Fibroblast of skin of left quadriceps (primary cell): ENCODE measurements around the gene HMGXB4.
"Not testable (repeated sequence)": the region's sequence is repeated elsewhere in the genome, so short reads cannot be mapped to it uniquely, and the experiment has no call there.

Experiments
- DNase-seq, 2 experiments: peaks; one replicate each; pipeline ENCODE4 v3.0.0-alpha.2; 2013; ENCODE audit warnings: low read depth in 2 of 2

Gene HMGXB4, protein sequence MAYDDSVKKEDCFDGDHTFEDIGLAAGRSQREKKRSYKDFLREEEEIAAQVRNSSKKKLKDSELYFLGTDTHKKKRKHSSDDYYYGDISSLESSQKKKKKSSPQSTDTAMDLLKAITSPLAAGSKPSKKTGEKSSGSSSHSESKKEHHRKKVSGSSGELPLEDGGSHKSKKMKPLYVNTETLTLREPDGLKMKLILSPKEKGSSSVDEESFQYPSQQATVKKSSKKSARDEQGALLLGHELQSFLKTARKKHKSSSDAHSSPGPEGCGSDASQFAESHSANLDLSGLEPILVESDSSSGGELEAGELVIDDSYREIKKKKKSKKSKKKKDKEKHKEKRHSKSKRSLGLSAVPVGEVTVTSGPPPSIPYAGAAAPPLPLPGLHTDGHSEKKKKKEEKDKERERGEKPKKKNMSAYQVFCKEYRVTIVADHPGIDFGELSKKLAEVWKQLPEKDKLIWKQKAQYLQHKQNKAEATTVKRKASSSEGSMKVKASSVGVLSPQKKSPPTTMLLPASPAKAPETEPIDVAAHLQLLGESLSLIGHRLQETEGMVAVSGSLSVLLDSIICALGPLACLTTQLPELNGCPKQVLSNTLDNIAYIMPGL

DNA sequence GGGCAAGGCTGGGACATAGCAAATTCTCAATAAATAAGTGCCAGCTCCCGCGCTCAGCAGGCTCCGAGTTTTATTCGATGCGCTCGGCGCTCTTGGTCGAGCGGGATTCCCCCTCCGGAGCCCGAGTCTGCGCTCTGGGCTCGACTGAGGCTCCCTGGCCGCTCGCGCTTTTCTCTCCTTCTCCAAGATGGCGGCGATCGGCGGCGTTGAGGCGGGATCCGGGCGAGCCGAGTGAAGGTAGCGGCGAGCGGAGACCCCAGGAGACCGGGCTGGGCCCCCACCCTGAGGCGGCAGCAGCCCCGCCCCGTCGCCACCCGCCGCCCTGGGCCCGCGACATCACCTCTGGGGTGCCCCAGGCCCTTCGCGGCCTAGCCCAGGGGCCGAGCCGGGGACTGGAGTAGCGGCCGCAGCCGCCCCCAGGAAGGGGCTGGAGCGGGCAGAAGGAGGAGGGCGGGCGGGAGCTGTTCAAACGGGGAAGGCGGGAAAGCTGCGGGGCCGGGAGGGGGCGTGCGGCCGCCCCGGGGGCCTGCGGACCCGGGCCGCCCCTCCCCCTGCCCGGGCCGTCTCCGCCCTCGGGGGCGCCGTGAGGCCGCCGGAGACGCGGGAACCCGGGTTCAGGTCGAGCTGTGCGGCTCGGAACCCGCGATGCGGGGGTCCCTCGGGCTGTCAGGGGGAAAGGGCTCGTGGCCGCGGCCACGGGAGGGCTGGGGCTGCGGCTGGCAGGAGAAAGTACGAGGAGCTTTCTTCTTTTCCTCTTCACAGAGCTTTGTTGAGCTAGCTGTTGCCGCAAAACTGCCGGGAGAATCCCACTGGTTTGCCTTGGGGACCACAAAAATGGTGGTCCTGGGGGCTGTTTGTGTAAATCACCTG, at the start of gene HMGXB4:
Gene HMGXB4 (plus strand): TSS at position 173 of the 870 bp plus-strand sequence. CDS start 4,898 bp downstream, outside the sequence.
- DNase-seq = peak; percentile 72 to 76

DNA sequence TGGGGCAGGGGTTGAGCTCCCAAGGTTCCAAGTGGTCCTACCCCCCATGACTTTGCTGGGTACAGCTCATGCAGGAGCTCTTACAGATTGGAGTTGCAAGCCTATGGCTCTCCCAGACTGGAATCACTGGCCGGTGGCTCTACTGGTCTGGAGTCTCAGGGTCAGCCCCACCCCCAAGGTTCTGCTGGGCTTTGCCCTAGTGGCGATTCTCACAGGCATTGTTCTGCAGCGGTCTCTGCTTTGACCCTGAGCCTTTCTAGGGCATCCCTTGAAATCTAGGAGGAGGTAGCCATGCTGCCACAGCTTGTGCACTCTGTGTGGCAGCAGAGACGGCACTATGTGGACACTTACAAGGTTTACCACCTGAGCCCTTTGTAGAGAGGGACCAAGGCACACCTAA, 49.3 kb upstream of the HMGXB4 start:
- DNase-seq = no peak

DNA sequence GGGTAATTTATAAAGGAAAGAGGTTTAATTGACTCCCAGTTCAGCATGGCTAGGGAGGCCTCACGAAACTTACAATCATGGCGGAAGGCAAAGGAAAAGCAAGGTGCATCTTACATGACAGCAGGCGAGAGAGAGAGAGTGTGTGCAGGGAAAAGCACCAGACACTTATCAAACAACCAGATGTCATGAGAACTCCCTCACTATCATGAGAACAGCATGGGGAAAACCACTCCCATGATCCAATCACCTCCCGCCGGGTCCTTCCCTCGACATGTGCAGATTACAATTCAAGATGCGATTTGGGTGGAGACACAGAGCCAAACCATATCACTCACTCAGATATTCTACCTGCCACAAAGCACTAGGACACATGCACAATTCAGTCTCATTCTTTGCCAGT, 48.1 kb upstream of the HMGXB4 start:
- DNase-seq = no peak

DNA sequence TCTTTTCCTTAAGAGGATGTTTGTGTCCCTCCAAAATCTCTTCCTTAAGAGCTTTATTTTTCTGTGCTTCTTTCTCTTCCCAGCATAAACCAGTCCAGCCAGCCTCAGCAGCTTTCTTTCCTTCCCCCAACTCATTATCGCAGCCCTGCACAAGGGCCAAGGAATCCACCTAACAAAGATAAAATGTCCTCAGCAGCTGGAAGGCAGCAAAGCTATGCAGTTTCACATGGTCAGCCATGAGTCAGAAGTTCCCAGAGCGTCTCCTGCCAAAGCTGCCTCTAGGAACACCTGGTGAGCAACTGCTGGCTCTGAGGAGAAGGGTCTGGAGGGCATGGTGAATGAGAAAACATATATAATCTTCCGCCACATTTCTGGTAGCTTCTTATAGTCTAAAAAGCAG, 45.3 kb upstream of the HMGXB4 start:
- DNase-seq = no peak

DNA sequence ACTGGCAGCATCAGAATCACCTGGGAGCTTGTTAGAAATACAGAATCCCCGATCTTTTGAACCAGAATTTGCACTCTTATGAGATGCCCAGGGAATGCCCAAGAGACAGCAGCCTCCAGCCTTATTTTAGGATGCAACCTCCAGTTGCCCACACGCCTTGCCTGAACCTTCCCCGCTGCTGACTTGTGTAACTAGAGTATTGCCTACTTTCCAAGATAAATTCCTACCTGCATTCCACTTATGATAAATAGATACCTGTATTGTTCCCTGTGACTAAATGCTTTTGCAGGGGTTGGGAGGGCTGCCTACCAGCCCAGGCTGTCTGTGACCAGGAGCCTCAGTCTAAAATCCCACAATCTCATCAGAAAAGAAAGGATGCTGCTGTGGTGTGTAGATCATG, 44.3 kb upstream of the HMGXB4 start:
- DNase-seq = no peak

DNA sequence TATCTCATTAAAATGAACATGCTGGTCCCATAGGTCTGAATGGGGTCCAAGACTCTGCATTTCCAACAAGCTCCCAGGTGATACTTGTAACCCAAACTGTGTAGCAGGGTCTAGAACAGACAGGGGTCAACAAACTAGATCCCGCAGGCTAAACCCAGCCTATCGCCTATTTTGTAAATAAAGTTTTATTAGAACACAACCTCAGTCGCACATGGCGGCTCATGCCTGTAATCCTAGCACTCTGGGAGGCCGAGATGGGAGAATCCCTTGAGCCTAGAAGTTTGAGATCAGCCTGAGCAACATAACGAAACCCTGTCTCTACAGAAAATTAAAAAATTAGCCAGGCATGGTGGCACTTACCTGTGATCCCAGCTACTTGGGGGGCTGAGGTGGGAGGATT, 42.3 kb upstream of the HMGXB4 start:
- DNase-seq = no peak

DNA sequence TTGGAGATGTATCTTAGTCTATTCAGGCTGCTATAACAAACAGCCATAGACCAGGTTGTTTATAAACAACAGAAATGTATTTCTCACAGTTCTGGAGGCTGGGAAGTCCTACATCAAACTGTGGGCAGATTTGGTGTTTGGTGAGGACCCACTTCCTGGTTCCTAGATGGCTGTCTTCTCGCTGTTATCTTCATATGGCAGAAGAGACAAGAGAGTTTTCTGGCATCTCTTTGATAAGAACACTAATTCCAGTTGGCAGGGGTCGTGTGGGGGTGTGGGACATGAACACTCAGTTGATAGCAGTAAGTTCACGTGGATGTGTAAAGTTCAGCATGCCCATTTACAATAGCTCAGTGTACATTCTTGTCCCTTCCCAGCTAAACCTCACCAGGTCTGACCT, 41.3 kb upstream of the HMGXB4 start:
- DNase-seq = no peak

DNA sequence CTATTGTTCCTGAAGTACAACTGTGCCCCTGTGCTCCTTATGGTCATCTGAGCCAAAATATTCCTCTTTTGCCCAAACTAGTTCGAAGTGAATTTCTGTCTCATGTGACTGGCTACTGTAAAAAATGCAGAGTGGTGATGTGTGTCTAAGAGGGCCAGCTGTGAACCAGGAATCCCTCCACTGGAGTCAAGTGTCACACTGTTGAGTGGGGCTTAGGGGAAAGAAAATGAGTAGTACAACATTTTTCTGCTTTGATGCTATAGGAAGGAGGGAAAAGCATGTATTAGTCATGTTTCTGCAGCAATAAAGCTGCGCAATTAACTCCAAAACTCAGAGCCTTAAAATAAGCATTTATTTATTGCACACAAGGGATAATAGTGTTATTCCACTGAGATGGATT, 39.8 kb upstream of the HMGXB4 start:
- no peak for DNase-seq

DNA sequence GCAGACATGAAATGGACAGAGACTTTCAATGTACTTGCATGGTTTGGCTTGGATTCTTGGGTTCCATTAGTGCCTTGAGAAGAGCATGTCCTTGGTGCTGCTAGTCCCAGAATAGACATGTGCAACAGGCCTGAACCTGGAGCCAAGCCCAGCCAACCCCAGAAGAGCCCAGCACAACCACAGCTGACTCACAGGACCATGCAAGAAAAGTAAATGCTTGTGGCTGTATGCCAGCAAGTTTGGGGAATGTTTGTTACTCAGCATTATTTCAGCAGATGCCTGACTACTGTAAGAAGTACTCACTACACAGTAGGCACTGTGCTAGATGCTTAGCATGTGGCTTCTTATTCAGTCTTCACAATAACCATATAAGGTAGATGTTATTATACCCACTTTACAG, 39.2 kb upstream of the HMGXB4 start:
- no peak for DNase-seq

DNA sequence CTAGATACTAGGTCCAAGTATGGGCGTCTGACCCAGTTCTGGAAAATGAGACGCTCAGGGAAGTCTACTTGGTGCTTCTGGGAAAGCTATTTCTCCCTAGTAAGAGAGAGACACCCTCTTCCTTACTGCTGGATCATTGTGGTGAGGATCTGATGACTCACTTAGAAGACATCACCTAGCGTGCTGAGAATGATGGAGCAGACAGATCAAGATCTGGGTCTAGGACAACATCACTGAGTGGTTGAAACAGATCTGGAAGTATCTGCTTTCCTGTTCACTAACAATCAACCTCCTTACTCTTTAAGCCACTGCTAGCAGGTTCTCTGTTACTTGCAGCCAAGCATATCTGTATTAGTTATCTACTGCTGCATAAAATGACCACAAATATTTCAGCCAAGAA, 38.3 kb upstream of the HMGXB4 start:
- DNase-seq = peak; percentile 16 to 29

DNA sequence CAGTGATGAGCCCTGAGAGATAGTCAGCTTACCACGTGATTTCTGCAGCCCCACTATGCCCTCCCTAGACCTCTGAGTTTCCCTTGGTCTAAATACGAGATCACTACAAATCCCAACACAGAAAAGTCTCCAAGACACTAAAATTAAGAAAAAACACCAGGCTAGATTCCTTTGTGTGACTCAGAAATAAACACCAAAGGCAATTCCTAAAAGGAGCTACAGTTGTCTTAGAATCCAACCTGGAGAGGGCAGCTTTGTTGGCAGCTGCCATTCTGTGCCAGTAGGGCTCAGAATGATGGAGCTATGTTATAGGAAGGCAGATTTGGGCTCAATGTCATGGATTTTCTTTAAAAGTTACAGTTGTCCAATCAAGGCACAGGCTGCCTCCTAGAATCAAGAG, 37.1 kb upstream of the HMGXB4 start:
- no peak for DNase-seq

DNA sequence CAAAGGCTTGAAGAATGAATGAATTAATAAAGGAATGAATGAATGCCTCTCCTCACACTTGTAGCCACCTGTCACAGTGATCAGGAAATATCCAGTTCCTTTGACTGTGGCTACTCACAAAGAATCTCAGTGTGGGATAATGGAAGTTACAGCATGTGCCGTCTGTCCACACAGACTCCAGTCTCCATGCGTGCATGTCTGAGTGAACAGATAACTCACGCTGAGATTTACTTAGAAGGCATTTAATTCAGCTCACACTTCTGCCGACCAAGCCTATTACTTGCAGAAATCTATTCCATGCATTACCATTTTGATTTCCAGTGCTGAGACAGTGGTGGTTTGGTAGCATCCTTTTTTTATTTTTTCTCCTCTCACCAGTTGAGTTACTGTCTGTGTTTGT, 32.3 kb upstream of the HMGXB4 start:
- DNase-seq = no peak

DNA sequence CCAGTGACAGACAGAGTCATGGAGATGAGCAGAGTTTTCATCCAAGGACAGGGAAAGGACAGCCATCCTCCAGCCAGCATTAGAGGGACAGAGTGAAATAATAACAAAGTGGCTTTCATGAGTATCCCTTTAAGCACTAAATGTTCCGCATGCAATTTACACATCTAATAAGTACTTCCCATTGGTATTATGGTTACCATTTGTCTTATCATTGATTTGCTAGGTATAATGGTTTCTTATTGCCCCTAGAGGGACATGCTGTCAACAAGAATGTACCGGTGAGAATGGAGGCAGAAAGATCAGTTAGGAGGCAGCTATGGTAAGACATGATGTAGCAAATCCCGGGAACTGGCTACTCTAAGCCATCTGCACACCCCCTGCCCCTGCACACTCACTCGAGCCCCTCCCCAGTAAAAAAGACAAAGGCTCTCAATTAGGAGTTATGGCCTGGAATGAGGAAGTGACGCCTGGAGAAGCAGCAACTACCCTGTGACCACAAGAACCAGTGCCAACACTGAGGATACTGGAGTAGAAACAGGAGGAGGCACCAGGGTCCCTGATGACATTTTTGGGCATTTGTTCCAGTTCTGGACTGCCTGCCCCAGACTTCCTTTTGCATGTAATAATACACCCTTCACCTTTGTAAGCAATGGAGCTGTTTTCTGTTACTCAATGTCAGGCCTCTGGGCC, 30.2 kb upstream of the HMGXB4 start:
- no peak for DNase-seq

DNA sequence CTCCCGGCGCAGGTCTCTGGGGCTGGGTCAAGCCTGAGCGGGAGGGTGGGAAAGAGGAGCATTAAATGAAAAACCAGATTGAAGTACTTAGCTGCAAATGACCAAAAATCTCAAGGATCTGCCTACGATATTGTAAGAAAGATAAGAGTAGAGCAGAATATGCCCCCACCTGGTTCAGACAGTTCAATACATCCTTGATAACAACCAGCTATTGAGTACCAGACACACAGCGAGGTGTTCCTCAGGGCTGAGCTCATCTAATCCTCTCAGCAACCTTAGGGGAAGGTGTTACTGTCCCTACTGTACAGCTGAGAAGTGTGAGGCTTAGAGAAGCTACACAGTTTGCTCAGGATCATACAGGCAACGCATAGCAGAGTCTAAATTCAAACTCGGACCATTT, 27.4 kb upstream of the HMGXB4 start:
- no peak for DNase-seq

DNA sequence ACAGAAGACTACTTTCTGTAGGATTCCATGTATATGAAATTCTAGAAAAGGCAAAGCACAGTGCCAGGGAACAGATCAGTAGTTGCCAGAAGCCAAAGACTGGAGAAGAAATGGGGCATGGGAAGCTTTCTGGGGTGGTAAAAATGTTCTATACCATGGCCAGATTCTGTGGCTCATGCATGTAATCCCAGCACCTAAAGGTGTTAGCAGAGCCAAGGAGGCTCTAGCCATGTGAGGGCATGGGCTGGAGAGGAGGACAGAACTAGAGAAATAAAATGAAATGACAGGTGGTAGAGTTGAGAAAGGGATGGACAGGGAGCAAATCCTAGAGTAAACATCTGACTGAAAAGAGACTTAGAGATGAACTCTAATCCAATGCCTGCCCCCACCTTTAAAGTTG, 26.9 kb upstream of the HMGXB4 start:
- no peak for DNase-seq

DNA sequence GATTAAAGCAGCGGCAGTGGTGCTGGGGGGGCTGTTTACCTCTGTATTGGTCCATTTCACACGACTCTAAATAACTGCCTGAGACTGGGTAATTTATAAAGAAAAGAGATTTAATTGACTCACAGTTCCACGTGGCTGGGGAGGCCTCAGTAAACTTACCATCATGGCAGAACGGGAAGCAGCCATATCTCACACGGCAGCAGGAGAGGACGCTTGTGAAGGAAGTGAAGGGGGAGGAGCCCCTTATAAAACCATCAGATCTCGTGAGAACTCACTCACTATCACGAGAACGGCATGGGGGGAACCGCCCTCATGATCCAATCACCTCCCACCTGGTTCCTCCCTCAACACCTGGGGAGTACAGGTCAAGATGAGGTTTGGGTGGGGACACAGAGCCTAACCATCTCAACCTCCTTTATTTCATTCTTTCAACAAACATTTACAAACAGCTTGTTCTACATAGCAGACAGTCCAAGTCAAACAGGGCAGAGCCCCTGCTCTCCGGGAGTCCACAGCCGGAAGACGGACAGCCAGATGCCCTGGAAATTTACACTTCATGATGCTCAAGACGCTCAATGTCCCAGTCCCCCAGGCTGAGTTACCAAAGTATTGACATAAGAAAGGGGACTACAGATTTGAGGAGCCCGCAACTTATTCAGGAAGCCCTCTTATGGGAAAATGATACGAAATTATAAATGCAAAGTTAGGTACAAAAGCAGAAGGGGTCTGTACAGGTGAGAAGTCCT, 26.3 kb upstream of the HMGXB4 start:
- DNase-seq = no peak

DNA sequence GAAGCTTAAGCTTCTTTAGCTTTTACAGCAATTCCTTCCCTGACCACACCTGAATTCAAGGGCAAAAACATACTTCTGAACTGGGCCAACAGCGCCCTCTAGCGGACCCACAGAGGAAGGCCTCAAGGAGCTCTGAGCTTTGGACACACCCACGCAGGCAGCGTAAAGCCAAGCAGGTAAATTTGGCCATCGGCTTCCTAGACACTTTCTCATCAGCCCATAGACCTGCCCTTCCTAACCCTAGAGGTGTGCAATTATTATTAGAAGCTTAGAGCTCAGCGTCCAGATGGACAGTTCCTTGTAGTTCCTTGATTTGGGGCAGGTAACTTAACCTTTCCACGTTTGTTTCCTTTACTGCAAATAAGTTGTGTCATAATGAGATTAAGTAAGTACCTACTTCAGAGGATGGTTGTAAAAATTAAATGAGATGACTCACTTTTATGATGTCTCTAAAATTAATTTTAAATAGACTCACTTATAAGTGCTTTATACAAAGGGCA, 25.7 kb upstream of the HMGXB4 start:
- DNase-seq = peak; percentile 13 to 17

DNA sequence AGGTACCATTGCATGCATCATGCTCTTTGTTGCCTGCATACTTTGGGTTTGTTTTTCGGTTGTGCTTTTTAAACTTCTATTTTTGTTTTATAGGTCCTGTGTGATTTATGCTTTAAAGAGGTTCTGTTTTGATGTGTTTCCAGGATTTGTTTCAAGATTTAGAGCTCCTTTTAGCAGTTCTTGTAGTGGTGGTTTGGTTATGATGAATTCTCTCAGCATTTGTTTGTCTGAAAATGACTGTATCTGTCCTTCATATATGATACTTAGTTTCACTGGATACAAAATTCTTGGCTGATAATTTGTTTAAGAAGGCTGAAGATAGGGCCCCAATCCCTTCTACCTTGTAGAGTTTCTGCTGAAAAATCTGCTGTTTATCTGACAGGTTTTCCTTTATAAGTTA, 18.5 kb upstream of the HMGXB4 start:
- not testable (repeated sequence) for DNase-seq

DNA sequence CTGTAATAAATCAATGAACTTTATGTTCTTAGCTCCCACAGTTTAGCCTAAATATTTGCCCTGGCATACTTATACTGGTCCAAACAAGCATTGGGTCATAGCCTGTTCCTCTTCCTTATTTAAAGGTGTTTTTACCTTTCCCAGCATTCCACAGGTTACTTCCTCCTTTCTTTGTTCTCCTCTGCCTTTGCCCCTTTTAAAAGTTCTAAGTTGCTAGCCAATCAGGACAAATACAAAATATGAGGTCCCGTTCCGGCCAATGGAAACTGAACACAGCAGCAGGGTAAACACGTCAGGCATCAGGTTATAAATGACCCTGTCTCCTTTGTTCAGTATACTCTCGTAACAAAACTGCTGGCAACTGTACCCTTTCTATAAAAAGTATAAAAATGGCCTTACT, 12.8 kb upstream of the HMGXB4 start:
- DNase-seq = not testable (repeated sequence)

DNA sequence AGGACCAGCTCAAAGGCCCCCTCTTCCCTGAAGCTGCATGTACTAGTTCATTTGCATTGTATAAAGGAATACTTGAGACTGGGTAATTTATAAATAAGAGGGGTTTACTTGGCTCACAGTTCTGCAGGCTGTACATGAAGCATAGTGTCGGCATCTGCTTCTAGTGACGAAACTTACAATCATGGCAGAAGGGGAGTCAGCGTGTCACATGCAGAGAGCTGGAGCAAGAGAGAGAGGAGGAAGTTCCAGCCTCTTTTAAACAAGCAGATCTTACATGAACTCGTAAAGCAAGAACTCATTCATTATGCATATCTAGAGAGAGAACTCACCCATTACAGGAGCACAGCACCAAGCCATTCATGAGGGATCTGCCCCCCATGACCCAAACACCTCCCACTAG, 7.1 kb upstream of the HMGXB4 start:
- DNase-seq = no peak

DNA sequence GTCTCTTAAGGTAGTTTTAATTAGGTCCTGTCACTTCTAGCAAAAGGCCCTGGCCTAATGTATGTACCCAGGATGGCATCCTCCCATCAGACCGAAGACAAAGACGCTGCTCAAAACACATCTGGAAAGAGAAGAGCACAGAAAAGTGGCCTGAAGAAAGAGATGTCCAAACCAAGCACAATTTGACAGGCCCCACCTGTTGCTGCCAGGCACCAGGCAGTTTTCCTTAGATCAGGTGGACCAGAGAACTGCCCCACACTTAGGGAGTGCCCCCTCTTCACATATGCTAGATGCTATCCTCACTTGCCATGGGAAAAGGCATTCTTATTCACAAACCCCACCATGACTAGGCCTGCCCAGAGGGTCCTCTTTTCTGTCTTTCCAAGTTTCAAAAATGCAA, 3.3 kb upstream of the HMGXB4 start:
- DNase-seq = no peak
